GM18868 (cell line): Measurements from ENCODE around the gene PGAM2.

Source experiments
- ATAC-seq: cut with Tn5 transposase; IDR thresholded peaks from one replicate; pipeline ENCODE4 v1.9.1; 2021; ENCODE audit warnings: mild to moderate bottlenecking, moderate library complexity; ENCODE audit not compliant: unreplicated experiment

Gene PGAM2

DNA sequence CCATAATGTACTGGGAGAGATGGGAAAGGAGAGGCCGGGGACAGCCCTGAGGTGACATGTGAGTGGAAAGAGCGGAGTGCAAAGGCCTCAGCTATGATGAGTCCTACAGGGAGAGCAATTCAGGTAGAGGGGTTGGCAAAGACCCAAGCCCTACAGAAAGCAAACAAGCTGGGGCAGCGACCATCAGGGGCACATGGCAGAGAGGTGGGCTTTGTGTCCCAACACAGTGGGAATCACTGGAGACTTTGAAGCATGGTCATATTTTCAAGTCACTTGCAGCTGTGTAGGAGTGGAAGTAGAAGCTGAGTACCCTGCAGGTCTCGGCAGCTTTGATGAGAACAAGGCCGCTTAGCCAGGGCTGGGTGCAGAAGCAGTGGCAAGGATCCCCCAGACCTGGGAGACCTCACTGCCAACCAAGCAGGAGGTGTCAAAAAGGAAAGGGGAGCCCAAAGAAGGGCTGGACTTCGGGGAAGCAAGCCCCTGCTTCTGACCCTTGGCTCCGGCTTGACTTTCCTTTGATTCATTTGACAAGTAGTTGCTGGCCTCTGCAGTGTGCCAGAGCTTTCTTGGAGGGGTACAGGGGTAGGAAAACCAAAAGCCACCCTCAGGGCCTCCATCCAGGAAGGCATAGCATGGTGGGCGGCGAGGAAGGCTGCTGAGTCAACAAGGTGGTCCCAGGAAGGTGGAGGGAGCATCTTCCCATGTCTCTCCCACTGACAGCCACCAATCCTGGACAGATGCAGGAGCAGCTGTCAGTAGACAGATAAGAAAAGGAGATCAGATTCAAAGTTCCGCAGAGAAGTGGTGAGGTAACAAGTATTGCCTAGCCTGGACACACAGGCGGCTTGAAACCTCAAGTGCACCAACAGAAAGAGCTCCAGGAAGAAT, 1.9 kb upstream of the PGAM2 start:
- ATAC-seq: no peak

DNA sequence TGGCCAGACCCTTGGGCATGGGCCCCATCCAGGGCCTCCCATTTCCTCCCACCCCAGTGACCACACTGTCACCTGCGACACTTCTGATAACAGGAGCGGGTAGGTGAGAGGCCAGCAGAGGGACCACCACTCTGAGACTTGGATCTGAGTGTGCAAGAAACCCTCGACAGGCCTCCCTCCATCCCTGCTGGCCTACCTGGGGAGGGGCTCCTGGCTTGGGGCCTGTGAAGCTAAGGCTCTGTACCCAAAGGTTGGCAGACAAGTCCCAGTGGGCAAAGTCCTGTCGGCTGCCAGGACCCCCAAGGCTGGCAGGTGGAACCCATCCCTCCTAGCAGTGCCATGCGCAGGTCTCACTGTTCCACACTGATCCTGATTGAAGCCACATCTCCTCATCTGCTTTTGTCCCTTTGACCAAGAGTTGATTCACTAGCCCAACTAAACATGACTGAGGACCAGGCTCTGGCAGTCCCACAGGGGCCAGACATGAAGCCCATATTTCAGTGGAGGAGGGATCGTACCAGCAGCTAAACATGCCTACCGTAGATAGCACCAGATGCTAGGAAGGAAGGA, 1.2 kb upstream of the PGAM2 start:
- ATAC-seq: no peak

DNA sequence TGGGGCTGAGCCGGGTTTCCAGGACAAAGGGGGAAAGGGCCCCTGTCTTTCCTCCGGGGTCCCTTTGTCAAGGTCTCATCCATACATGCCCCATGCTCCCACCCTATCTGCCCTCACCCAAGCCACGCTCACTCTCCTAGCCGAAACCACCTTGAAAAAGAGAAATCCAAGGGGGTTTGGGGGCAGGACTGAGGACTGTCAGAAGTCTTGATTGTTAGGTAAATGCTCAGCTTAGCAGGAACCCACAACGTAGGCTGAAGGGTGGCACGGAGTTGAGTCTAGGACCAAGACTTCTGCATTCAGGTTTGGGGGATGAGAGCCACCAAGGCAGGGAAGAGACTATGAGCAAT, 719 bp upstream of the PGAM2 start:
- ATAC-seq: no peak

DNA sequence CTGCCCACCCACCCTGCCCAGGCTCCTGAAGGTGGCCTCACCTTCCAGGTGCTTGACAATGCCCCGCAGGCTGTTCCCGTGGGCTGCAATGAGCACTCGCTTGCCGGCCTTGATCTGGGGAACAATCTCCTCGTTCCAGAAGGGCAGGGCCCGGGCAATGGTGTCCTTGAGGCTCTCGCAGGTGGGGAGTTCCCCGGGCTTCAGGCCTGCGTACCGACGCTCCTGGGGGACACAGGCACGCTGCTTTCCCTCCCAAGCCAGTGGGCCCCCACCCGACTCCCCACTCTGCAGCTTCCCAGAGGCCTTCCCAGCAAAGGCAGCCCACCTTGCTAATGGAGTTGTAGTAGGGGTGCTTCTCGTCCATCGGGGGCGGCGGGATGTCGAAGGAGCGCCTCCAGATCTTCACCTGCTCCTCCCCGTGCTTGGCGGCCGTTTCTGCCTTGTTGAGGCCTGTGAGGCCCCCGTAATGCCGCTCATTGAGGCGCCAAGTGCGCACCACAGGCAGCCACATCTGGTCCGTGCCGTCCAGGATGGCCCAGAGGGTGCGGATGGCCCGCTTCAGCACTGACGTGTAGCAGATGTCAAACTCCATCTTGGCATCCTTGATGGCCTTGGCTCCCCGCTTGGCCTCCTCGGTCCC, 456 bp downstream of the PGAM2 start:
- ATAC-seq: no peak

GRCh38 chr7:44063894-44064651, 1.3 kb downstream of the PGAM2 start:
- no peak for ATAC-seq

DNA sequence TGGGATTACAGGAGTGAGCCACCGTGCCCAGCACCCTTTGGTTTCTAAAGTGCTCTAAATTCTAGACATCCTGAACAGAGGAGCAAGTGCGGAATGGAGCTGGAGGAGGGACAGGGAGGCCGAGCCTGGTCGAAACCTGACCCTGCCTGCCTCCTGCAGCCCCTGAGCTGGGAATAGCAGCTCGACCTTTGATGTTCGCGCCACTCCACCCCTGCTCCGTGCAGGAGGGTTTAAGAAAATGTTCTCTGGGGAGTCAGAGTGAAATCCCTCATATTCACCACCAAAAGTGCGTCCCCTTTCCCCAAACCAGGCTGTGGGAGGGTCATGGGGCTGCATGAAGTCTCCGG, 1.8 kb downstream of the PGAM2 start:
- no peak for ATAC-seq

GRCh38 chr7:44062903-44063295, 2.5 kb downstream of the PGAM2 start:
- ATAC-seq: no peak

GRCh38 chr7:44062180-44062902, 3.0 kb downstream of the PGAM2 start:
- no peak for ATAC-seq

DNA sequence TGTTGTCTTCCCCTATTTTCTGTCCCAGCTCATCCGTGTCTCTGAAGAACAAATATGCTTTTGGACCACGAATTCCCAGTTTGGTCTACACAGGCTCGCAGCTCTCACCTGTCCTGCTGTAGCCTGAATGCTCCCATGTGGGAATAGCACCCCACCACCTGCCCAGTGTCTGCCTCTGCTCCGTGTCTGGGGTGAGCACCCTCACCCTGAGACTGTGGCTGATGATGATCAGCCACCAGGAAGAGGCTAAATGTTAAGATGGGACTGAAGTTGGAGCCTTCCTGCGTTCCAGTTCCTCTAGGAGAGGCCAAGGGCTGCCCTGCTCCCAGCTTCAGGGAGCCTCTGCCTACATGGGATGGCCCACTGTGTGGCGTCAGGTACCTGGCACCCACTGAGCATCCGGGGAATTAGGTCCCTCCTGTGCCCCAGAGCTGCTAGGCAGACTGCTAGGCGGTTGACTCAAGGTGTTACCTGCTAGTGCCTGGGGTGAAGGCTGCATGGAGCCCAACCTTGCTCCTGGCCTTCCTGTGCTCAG, 3.7 kb downstream of the PGAM2 start:
- ATAC-seq: no peak

DNA sequence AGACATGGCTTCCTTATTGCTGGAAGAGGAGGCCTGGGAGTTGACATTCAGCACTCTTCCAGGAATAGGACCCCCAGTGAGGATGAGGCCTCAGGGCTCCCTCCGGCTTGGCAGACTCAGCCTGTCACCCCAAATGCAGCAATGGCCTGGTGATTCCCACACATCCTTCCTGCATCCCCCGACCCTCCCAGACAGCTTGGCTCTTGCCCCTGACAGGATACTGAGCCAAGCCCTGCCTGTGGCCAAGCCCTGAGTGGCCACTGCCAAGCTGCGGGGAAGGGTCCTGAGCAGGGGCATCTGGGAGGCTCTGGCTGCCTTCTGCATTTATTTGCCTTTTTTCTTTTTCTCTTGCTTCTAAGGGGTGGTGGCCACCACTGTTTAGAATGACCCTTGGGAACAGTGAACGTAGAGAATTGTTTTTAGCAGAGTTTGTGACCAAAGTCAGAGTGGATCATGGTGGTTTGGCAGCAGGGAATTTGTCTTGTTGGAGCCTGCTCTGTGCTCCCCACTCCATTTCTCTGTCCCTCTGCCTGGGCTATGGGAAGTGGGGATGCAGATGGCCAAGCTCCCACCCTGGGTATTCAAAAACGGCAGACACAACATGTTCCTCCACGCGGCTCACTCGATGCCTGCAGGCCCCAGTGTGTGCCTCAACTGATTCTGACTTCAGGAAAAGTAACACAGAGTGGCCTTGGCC, 4.3 kb downstream of the PGAM2 start:
- no peak for ATAC-seq

- ATAC-seq: no peak
Measured at GRCh38 chr7:44060091-44060947, 5.0 kb downstream of the PGAM2 start.

DNA sequence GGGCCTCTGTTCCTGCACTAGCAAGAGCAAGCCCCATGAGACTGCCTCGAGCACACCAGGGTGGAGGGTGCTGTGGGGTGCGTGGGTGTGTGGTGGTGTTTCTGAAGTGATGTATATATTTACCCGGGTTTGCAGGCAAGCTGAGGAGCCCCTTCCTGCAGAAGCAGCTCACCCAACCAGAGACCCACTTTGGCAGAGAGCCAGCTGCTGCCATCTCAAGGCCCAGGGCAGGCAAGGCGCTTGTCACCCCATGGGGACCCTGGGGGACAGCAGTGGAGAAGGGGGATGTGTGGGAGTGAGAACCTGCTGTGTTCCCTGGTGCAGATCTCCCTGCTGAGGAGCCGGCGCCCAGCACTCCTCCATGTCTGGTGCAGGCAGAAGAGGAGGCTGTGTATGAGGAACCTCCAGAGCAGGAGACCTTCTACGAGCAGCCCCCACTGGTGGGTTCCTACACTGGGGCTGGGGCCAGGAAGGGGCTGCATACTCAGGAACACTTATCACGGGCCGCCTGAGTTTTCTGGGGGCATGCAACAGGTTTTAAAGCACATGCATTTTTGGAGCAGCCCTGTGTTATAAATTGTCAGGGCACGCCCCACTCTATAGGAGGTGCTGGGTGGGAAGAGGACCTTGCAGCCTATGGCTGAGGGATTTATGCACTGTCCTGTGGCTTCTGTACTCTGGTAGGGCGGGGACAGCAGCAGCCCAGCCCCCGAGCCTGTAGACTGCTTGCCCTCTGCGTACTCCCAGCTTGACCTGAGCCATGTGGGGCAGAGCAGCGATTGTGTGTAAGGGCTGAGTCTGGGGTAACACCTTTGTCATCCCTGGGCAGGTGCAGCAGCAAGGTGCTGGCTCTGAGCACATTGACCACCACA, 5.9 kb downstream of the PGAM2 start:
- peak; percentile 81 for ATAC-seq

GRCh38 chr7:44058759-44059218, 6.6 kb downstream of the PGAM2 start:
- peak; percentile 4 for ATAC-seq

DNA sequence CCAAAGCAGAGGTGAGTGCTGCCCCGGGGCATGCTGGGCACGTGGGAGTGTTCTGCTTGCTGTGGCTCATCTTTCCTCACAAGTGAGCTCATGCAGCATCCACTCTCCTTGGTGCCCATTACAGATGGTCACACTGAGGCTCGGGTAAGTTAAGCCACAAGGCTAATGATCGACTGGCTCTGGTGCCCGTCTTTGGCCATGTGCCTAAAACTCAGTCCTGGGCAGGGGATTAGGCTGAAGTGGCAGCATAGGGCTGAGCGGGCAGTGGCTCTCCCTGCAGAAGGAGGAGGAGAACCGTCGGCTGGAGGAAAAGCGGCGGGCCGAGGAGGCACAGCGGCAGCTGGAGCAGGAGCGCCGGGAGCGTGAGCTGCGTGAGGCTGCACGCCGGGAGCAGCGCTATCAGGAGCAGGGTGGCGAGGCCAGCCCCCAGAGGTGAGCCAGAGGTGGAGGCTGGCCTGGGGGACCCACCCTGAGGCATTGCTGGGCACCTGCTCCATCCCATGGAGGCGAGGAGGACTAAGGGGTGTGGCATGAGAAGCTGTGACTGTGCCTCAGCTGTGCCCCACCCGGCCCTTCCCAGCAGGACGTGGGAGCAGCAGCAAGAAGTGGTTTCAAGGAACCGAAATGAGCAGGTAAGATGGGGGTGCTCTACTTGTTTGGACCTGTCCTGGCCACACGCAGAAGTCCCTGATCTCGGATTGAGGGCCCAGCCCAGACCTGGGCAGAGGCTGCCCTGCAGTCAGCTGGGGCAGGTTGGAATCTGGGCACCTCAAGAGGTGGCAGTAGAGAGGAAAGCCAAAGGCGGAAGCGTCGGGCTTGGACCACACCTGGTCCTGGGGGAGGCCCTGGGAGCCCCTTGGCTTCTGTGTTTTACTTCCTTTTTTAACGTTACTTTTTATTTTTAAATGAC, 7.3 kb downstream of the PGAM2 start:
- ATAC-seq: no peak

GRCh38 chr7:44057181-44057848, 8.1 kb downstream of the PGAM2 start:
- ATAC-seq: no peak

GRCh38 chr7:44056681-44057080, 8.7 kb downstream of the PGAM2 start:
- ATAC-seq: no peak
